ENCODE data around the gene RAVER1. TPM values are rescaled to one million over a fixed set of nuclear protein-coding genes. Genes with fewer than 3 reads are reported as not detected.

RAVER1 gene
- total and polyA plus RNA-seq, 2 of the 13 experiments (the other 11 are each of a cell fraction or from before 2014, with no cell fraction given) = 3.6 to 7.9 TPM

- TF ChIP-seq HOXA9 (CRISPR knock-in tag; IDR thresholded peaks at IDR 0.05; ENCODE audit: borderline replicate concordance) (no peak), TRIM24 (CRISPR knock-in tag; IDR thresholded peaks at IDR 0.05) (no peak), NFRKB (IDR thresholded peaks at IDR 0.05) (no peak), ZKSCAN1 (IDR thresholded peaks at IDR 0.05; ENCODE audit: low read length) (no peak), NFKB2 (CRISPR knock-in tag; IDR thresholded peaks at IDR 0.05; ENCODE audit: borderline replicate concordance) (peak; percentile 63; the same call in 1 of the 2 replicates), BCL6 (CRISPR knock-in tag; IDR thresholded peaks at IDR 0.05) (no peak), ZSCAN21 (CRISPR knock-in tag; IDR thresholded peaks at IDR 0.05; ENCODE audit: borderline replicate concordance) (peak; percentile 44; the same call in 1 of the 2 replicates), BRF2 (CRISPR knock-in tag; IDR thresholded peaks at IDR 0.05) (no peak), IRF9 (CRISPR knock-in tag; IDR thresholded peaks at IDR 0.05; ENCODE audit: borderline replicate concordance) (peak; percentile 39; the same call in 1 of the 2 replicates), ZNF713 (CRISPR knock-in tag; IDR thresholded peaks at IDR 0.05) (no peak), ZNF207 (IDR thresholded peaks at IDR 0.05; ENCODE audit: borderline replicate concordance) (no peak), ATF7-NPFF (CRISPR knock-in tag; IDR thresholded peaks at IDR 0.05; ENCODE audit: low read depth) (no peak), ZNF20 (CRISPR knock-in tag; IDR thresholded peaks at IDR 0.05) (no peak), MATR3 (CRISPR knock-in tag; IDR thresholded peaks at IDR 0.05) (no peak), ZMYM4 (CRISPR knock-in tag; IDR thresholded peaks at IDR 0.05) (peak; percentile 50; the same call in 1 of the 2 replicates), ZNF143 (CRISPR knock-in tag; IDR thresholded peaks at IDR 0.05) (peak; percentile 34; the same call in 1 of the 2 replicates), FOSL1 (CRISPR knock-in tag; IDR thresholded peaks at IDR 0.05; ENCODE audit: borderline replicate concordance) (no peak), ETV6 (CRISPR knock-in tag; conservative IDR thresholded peaks at IDR 0.05) (no peak), YY1 (IDR thresholded peaks at IDR 0.05; ENCODE audit: insufficient read depth, insufficient replicate concordance, low read depth, low read length) (peak; percentile 14), ZSCAN31 (CRISPR knock-in tag; IDR thresholded peaks at IDR 0.05; ENCODE audit: low read depth) (peak; percentile 88), SNRNP70 (IDR thresholded peaks at IDR 0.05; ENCODE audit: low read depth, low read length) (no peak), FOXK1 (CRISPR knock-in tag; IDR thresholded peaks at IDR 0.05; ENCODE audit: borderline replicate concordance, low read depth) (no peak), ZNF260 (CRISPR knock-in tag; IDR thresholded peaks at IDR 0.05; ENCODE audit: borderline replicate concordance, low read depth) (no peak), ZSCAN22 (CRISPR knock-in tag; IDR thresholded peaks at IDR 0.05) (no peak)
- TF ChIP-seq, protein P1, sequence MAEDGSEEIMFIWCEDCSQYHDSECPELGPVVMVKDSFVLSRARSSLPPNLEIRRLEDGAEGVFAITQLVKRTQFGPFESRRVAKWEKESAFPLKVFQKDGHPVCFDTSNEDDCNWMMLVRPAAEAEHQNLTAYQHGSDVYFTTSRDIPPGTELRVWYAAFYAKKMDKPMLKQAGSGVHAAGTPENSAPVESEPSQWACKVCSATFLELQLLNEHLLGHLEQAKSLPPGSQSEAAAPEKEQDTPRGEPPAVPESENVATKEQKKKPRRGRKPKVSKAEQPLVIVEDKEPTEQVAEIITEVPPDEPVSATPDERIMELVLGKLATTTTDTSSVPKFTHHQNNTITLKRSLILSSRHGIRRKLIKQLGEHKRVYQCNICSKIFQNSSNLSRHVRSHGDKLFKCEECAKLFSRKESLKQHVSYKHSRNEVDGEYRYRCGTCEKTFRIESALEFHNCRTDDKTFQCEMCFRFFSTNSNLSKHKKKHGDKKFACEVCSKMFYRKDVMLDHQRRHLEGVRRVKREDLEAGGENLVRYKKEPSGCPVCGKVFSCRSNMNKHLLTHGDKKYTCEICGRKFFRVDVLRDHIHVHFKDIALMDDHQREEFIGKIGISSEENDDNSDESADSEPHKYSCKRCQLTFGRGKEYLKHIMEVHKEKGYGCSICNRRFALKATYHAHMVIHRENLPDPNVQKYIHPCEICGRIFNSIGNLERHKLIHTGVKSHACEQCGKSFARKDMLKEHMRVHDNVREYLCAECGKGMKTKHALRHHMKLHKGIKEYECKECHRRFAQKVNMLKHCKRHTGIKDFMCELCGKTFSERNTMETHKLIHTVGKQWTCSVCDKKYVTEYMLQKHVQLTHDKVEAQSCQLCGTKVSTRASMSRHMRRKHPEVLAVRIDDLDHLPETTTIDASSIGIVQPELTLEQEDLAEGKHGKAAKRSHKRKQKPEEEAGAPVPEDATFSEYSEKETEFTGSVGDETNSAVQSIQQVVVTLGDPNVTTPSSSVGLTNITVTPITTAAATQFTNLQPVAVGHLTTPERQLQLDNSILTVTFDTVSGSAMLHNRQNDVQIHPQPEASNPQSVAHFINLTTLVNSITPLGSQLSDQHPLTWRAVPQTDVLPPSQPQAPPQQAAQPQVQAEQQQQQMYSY (CRISPR knock-in tag; IDR thresholded peaks at IDR 0.05) = peak; percentile 67; the same call in 1 of the 2 replicates
These were observed 1.4 kb upstream of the RAVER1 start (continued) for GRCh38 chr19:10334588-10335351.

Measured in HepG2 (cell line).